AG04450 (cell line): ENCODE measurements around the gene BCAS1. TPM values are rescaled to one million over a fixed set of nuclear protein-coding genes. Genes with fewer than 3 reads are reported as not detected.

Experiments
- CTCF ChIA-PET: fragments of 300-600, 350-600 bp; formaldehyde crosslinking; extraction: SDS; loops from one replicate; lab custom pipeline; 2022; ENCODE audit warnings: antibody characterized with exemption, inconsistent platforms; lab: Charles Lee
- POLR2A ChIA-PET: fragments of 350-600 bp; formaldehyde crosslinking; extraction: SDS; loops from one replicate; lab custom pipeline; 2021; ENCODE audit warnings: antibody characterized with exemption, inconsistent platforms; lab: Yijun Ruan, JAX
- DNase-seq: peaks from one replicate; pipeline ENCODE4 v3.0.0-alpha.2; 2011; ENCODE audit warnings: low read depth, low spot score
- H3K27ac ChIP-seq: one replicate; pipeline ENCODE4 v1.5.1; 2012; ENCODE audit warnings: low read depth, low read length, control low read depth
- H3K27me3 ChIP-seq: one replicate; pipeline ENCODE4 v1.6.0; 2012; ENCODE audit warnings: low read length; ENCODE audit not compliant: control insufficient read depth, insufficient read depth
- H3K4me3 ChIP-seq: 2 replicates; pipeline ENCODE4 v1.5.1; 2011; ENCODE audit warnings: mild to moderate bottlenecking, low read depth, low read length, control low read depth
- H3K9me3 ChIP-seq: 2 replicates; pipeline ENCODE4 v1.5.1; 2012; ENCODE audit warnings: low read length; ENCODE audit not compliant: control insufficient read depth, insufficient read depth
- CTCF ChIP-seq: IDR thresholded peaks from 2 replicates; pipeline ENCODE4 v1.5.1; 2011; ENCODE audit warnings: low read depth, low read length, control low read depth, inconsistent platforms
- polyA plus RNA-seq: library from polyadenylated mRNA; depleted of rRNA; stranded (reverse); fragments of >200 nt; gene quantifications from 2 replicates; pipeline ENCODE4 v1.2.3, GENCODE V29; 2011

Gene BCAS1
- polyA plus RNA-seq, 1 experiment: not detected

GRCh38 chr20:54115172-54115854, 44.9 kb upstream of the BCAS1 start:
- H3K27ac ChIP-seq: peak overlapping the region; percentile 88
- POLR2A ChIA-PET: interaction anchor here (0.6 to 2.0 kb wide), 3 partner anchors 17 to 521 kb away, joined by 3 to 26 read pairs (median 4); partner anchors contain the start of gene PFDN4
- CTCF ChIA-PET: interaction anchor here (1.2 to 2.0 kb wide), 4 partner anchors 9 to 84 kb away, joined by 4 to 21 read pairs (median 6); no protein-coding TSS in a partner anchor

GRCh38 chr20:54114109-54114508, 43.7 kb upstream of the BCAS1 start:
- DNase-seq: no peak
- CTCF ChIA-PET: interaction anchor here (1.0 kb wide), 1 partner anchor 18 kb away, joined by 3 read pairs; no protein-coding TSS in a partner anchor

More at GRCh38 chr20:54115172-54115854, 44.9 kb upstream of the BCAS1 start:
- Histone ChIP-seq H3K27me3 (no peaks in the 10 kb centered on the region), H3K4me3 (no peak overlapping the region), H3K9me3 (no peaks in the 10 kb centered on the region)
- TF ChIP-seq CTCF: no peak
- DNase-seq: no peak

GRCh38 chr20:54113566-54113965, 43.2 kb upstream of the BCAS1 start:
- CTCF ChIA-PET: interaction anchor here (0.6 kb wide), 1 partner anchor 10 kb away, joined by 3 read pairs; no protein-coding TSS in a partner anchor
- TF ChIP-seq CTCF: no peak

More at GRCh38 chr20:54114109-54114508, 43.7 kb upstream of the BCAS1 start:
- Histone ChIP-seq H3K27me3 (no peaks in the 10 kb centered on the region), H3K27ac (no peak overlapping the region), H3K4me3 (no peak overlapping the region), H3K9me3 (no peaks in the 10 kb centered on the region)
- POLR2A ChIA-PET: no interaction called here
- no peak for TF ChIP-seq CTCF

GRCh38 chr20:54112221-54112884, 42.0 kb upstream of the BCAS1 start:
- no peaks in the 10 kb centered on the region for H3K9me3 ChIP-seq
- no peaks in the 10 kb centered on the region for H3K27me3 ChIP-seq
- no peak overlapping the region for H3K27ac ChIP-seq
- POLR2A ChIA-PET: no interaction called here
- CTCF ChIA-PET: no interaction called here
- no peak overlapping the region for H3K4me3 ChIP-seq
- TF ChIP-seq CTCF: no peak
- DNase-seq: no peak

More at GRCh38 chr20:54113566-54113965, 43.2 kb upstream of the BCAS1 start:
- DNase-seq: no peak
- no peaks in the 10 kb centered on the region for H3K9me3 ChIP-seq
- POLR2A ChIA-PET: no interaction called here
- H3K4me3 ChIP-seq: no peak overlapping the region
- no peaks in the 10 kb centered on the region for H3K27me3 ChIP-seq
- no peak overlapping the region for H3K27ac ChIP-seq

GRCh38 chr20:54111460-54111859, 41.1 kb upstream of the BCAS1 start:
- TF ChIP-seq CTCF: no peak
- DNase-seq: no peak
- Histone ChIP-seq H3K4me3 (no peak overlapping the region), H3K9me3 (no peaks in the 10 kb centered on the region), H3K27me3 (no peaks in the 10 kb centered on the region), H3K27ac (no peak overlapping the region)
- POLR2A ChIA-PET: no interaction called here
- CTCF ChIA-PET: interaction anchor here (0.8 kb wide), 1 partner anchor 8 kb away, joined by 3 read pairs; no protein-coding TSS in a partner anchor
